Measurements from ENCODE around the gene F7.

F7 gene

GRCh38 chr13:113064534-113065405 is 40.8 kb upstream of the F7 start:
- 80% methylated on average over 41 of the region's 41 CpGs for WGBS

GRCh38 chr13:113065406-113066141 is 40.0 kb upstream of the F7 start:
- no peak overlapping the region for H2BK120ac ChIP-seq (ENCODE audit: low read depth, low read length)
- no peak overlapping the region for H4K8ac ChIP-seq (ENCODE audit: low read length)
- WGBS: 86% methylated on average over 29 of the region's 29 CpGs
- no peak overlapping the region for H3K4me2 ChIP-seq (ENCODE audit: low read length, poor library complexity, severe bottlenecking)
- peak overlapping the region; percentile 86 for H3K9ac ChIP-seq (ENCODE audit: low read length)
- H3K4me3 ChIP-seq (ENCODE audit: insufficient read depth in 1 of 2, low read depth in 1 of 2, low read length in 2 of 2): peak overlapping the region in 1 of 2 experiments; percentile 79
- H3K23ac ChIP-seq (ENCODE audit: low read length in 2 of 2): no peak overlapping the region
- no peak overlapping the region for H3K4ac ChIP-seq (ENCODE audit: low read depth in 1 of 2, low read length in 2 of 2)
- H3K9me3 ChIP-seq (ENCODE audit: control insufficient read depth, low read length): no peaks in the 10 kb centered on the region
- no peak overlapping the region for H3K18ac ChIP-seq (ENCODE audit: low read depth in 1 of 2, low read length in 2 of 2)
- H3K79me1 ChIP-seq (replicated peaks; ENCODE audit: low read length, poor library complexity, severe bottlenecking): no peaks in the 10 kb centered on the region
- H3K36me3 ChIP-seq (ENCODE audit: control insufficient read depth in 1 of 2, insufficient read depth in 2 of 2, low read depth in 1 of 2, low read length in 2 of 2): peaks cover 0 to 4% of the 10 kb centered on the region in 2 experiments
- no peak overlapping the region for H3K14ac ChIP-seq (ENCODE audit: low read length in 2 of 2)
- H3K4me1 ChIP-seq (ENCODE audit: control insufficient read depth, insufficient read depth, low read depth, low read length): peaks cover 3% of the 10 kb centered on the region
- no peak overlapping the region for H2AFZ ChIP-seq (ENCODE audit: low read depth, low read length)
- no peak overlapping the region for H2BK12ac ChIP-seq (ENCODE audit: low read length in 2 of 2)
- no peak overlapping the region for H2BK5ac ChIP-seq (ENCODE audit: low read depth, low read length, poor library complexity, severe bottlenecking)
- H2BK15ac ChIP-seq (ENCODE audit: low read depth, poor library complexity, severe bottlenecking): no peak overlapping the region
- peaks cover 0 to 11% of the 10 kb centered on the region in 2 experiments for H3K27me3 ChIP-seq (ENCODE audit: control insufficient read depth in 1 of 2, insufficient read depth in 1 of 2, low read length in 2 of 2)
- H2AK5ac ChIP-seq (ENCODE audit: low read length, severe bottlenecking): no peak overlapping the region
- no peak overlapping the region for H3K27ac ChIP-seq (ENCODE audit: low read length, poor library complexity, severe bottlenecking)
- no peak for DNase-seq
- H4K91ac ChIP-seq (ENCODE audit: low read length): peak overlapping the region; percentile 61

More at GRCh38 chr13:113064534-113065405, 40.8 kb upstream of the F7 start:
- H4K91ac ChIP-seq (ENCODE audit: low read length): no peak overlapping the region
- no peak overlapping the region for H3K18ac ChIP-seq (ENCODE audit: low read depth in 1 of 2, low read length in 2 of 2)
- no peak overlapping the region for H2BK12ac ChIP-seq (ENCODE audit: low read length in 2 of 2)
- peak overlapping the region in 1 of 2 experiments; percentile 79 for H3K4me3 ChIP-seq (ENCODE audit: insufficient read depth in 1 of 2, low read depth in 1 of 2, low read length in 2 of 2)
- no peak overlapping the region for H3K14ac ChIP-seq (ENCODE audit: low read length in 2 of 2)
- H3K4me2 ChIP-seq (ENCODE audit: low read length, poor library complexity, severe bottlenecking): no peak overlapping the region
- H2AFZ ChIP-seq (ENCODE audit: low read depth, low read length): no peak overlapping the region
- H4K8ac ChIP-seq (ENCODE audit: low read length): no peak overlapping the region
- no peak overlapping the region for H2AK5ac ChIP-seq (ENCODE audit: low read length, severe bottlenecking)
- DNase-seq: peak; percentile 49
- no peak overlapping the region for H3K23ac ChIP-seq (ENCODE audit: low read length in 2 of 2)
- peaks cover 0 to 15% of the 10 kb centered on the region in 2 experiments for H3K27me3 ChIP-seq (ENCODE audit: control insufficient read depth in 1 of 2, insufficient read depth in 1 of 2, low read length in 2 of 2)
- H3K9ac ChIP-seq (ENCODE audit: low read length): peak overlapping the region; percentile 86
- H2BK120ac ChIP-seq (ENCODE audit: low read depth, low read length): no peak overlapping the region
- no peak overlapping the region for H3K27ac ChIP-seq (ENCODE audit: low read length, poor library complexity, severe bottlenecking)
- H3K79me1 ChIP-seq (replicated peaks; ENCODE audit: low read length, poor library complexity, severe bottlenecking): no peaks in the 10 kb centered on the region
- no peak overlapping the region for H2BK5ac ChIP-seq (ENCODE audit: low read depth, low read length, poor library complexity, severe bottlenecking)
- H3K36me3 ChIP-seq (ENCODE audit: control insufficient read depth in 1 of 2, insufficient read depth in 2 of 2, low read depth in 1 of 2, low read length in 2 of 2): no peaks in the 10 kb centered on the region
- no peaks in the 10 kb centered on the region for H3K9me3 ChIP-seq (ENCODE audit: control insufficient read depth, low read length)
- no peak overlapping the region for H2BK15ac ChIP-seq (ENCODE audit: low read depth, poor library complexity, severe bottlenecking)
- peaks cover 3% of the 10 kb centered on the region for H3K4me1 ChIP-seq (ENCODE audit: control insufficient read depth, insufficient read depth, low read depth, low read length)
- H3K4ac ChIP-seq (ENCODE audit: low read depth in 1 of 2, low read length in 2 of 2): no peak overlapping the region

GRCh38 chr13:113066142-113066455 is 39.5 kb upstream of the F7 start:
- WGBS: 88% methylated on average over 10 of the region's 10 CpGs
- no peak overlapping the region for H3K14ac ChIP-seq (ENCODE audit: low read length in 2 of 2)

GRCh38 chr13:113066746-113067145 is 38.8 kb upstream of the F7 start:
- no peak overlapping the region for H4K8ac ChIP-seq (ENCODE audit: low read length)
- no peak overlapping the region for H3K4ac ChIP-seq (ENCODE audit: low read depth in 1 of 2, low read length in 2 of 2)
- no peaks in the 10 kb centered on the region for H3K79me1 ChIP-seq (replicated peaks; ENCODE audit: low read length, poor library complexity, severe bottlenecking)

More at GRCh38 chr13:113066142-113066455, 39.5 kb upstream of the F7 start:
- Histone ChIP-seq H2BK120ac (ENCODE audit: low read depth, low read length) (no peak overlapping the region), H3K27ac (ENCODE audit: low read length, poor library complexity, severe bottlenecking) (no peak overlapping the region), H3K4me2 (ENCODE audit: low read length, poor library complexity, severe bottlenecking) (no peak overlapping the region), H3K9me3 (ENCODE audit: control insufficient read depth, low read length) (no peaks in the 10 kb centered on the region), H2AK5ac (ENCODE audit: low read length, severe bottlenecking) (no peak overlapping the region), H4K91ac (ENCODE audit: low read length) (peak overlapping the region; percentile 61), H3K4me1 (ENCODE audit: control insufficient read depth, insufficient read depth, low read depth, low read length) (peaks cover 3% of the 10 kb centered on the region), H3K4me3 (ENCODE audit: insufficient read depth in 1 of 2, low read depth in 1 of 2, low read length in 2 of 2) (no peak overlapping the region), H3K9ac (ENCODE audit: low read length) (no peak overlapping the region), H3K18ac (ENCODE audit: low read depth in 1 of 2, low read length in 2 of 2) (no peak overlapping the region), H2BK12ac (ENCODE audit: low read length in 2 of 2) (no peak overlapping the region), H3K23ac (ENCODE audit: low read length in 2 of 2) (no peak overlapping the region), H2AFZ (ENCODE audit: low read depth, low read length) (no peak overlapping the region), H2BK5ac (ENCODE audit: low read depth, low read length, poor library complexity, severe bottlenecking) (no peak overlapping the region), H3K4ac (ENCODE audit: low read depth in 1 of 2, low read length in 2 of 2) (no peak overlapping the region), H3K27me3 (ENCODE audit: control insufficient read depth in 1 of 2, insufficient read depth in 1 of 2, low read length in 2 of 2) (peaks cover 0 to 8% of the 10 kb centered on the region in 2 experiments), H4K8ac (ENCODE audit: low read length) (no peak overlapping the region), H2BK15ac (ENCODE audit: low read depth, poor library complexity, severe bottlenecking) (no peak overlapping the region), H3K79me1 (replicated peaks; ENCODE audit: low read length, poor library complexity, severe bottlenecking) (no peaks in the 10 kb centered on the region), H3K36me3 (ENCODE audit: control insufficient read depth in 1 of 2, insufficient read depth in 2 of 2, low read depth in 1 of 2, low read length in 2 of 2) (peaks cover 0 to 9% of the 10 kb centered on the region in 2 experiments)
- no peak for DNase-seq

More at GRCh38 chr13:113066746-113067145, 38.8 kb upstream of the F7 start:
- no peak overlapping the region for H3K4me2 ChIP-seq (ENCODE audit: low read length, poor library complexity, severe bottlenecking)
- no peak overlapping the region for H2AFZ ChIP-seq (ENCODE audit: low read depth, low read length)
- H3K23ac ChIP-seq (ENCODE audit: low read length in 2 of 2): no peak overlapping the region
- no peak overlapping the region for H3K9ac ChIP-seq (ENCODE audit: low read length)
- no peak overlapping the region for H3K18ac ChIP-seq (ENCODE audit: low read depth in 1 of 2, low read length in 2 of 2)
- no peak overlapping the region for H3K14ac ChIP-seq (ENCODE audit: low read length in 2 of 2)
- H3K4me3 ChIP-seq (ENCODE audit: insufficient read depth in 1 of 2, low read depth in 1 of 2, low read length in 2 of 2): no peak overlapping the region
- no peak overlapping the region for H2BK5ac ChIP-seq (ENCODE audit: low read depth, low read length, poor library complexity, severe bottlenecking)
- H2BK120ac ChIP-seq (ENCODE audit: low read depth, low read length): no peak overlapping the region
- no peak overlapping the region for H2BK15ac ChIP-seq (ENCODE audit: low read depth, poor library complexity, severe bottlenecking)
- H3K4me1 ChIP-seq (ENCODE audit: control insufficient read depth, insufficient read depth, low read depth, low read length): peaks cover 3% of the 10 kb centered on the region
- no peak overlapping the region for H3K27ac ChIP-seq (ENCODE audit: low read length, poor library complexity, severe bottlenecking)
- no peak for DNase-seq
- peaks cover 0 to 7% of the 10 kb centered on the region in 2 experiments for H3K27me3 ChIP-seq (ENCODE audit: control insufficient read depth in 1 of 2, insufficient read depth in 1 of 2, low read length in 2 of 2)
- no peak overlapping the region for H2BK12ac ChIP-seq (ENCODE audit: low read length in 2 of 2)
- H3K9me3 ChIP-seq (ENCODE audit: control insufficient read depth, low read length): no peaks in the 10 kb centered on the region
- 90% methylated on average over 17 of the region's 19 CpGs for WGBS
- H3K36me3 ChIP-seq (ENCODE audit: control insufficient read depth in 1 of 2, insufficient read depth in 2 of 2, low read depth in 1 of 2, low read length in 2 of 2): peaks cover 0 to 12% of the 10 kb centered on the region in 2 experiments
- H4K91ac ChIP-seq (ENCODE audit: low read length): no peak overlapping the region
- H2AK5ac ChIP-seq (ENCODE audit: low read length, severe bottlenecking): no peak overlapping the region

All from mesenchymal stem cell (in vitro differentiated cells and primary cell).